Measurements from ENCODE around the gene NUTM1.
"Not testable (repeated sequence)": the region's sequence is repeated elsewhere in the genome, so short reads cannot be mapped to it uniquely, and the experiment has no call there.

Gene NUTM1

DNA sequence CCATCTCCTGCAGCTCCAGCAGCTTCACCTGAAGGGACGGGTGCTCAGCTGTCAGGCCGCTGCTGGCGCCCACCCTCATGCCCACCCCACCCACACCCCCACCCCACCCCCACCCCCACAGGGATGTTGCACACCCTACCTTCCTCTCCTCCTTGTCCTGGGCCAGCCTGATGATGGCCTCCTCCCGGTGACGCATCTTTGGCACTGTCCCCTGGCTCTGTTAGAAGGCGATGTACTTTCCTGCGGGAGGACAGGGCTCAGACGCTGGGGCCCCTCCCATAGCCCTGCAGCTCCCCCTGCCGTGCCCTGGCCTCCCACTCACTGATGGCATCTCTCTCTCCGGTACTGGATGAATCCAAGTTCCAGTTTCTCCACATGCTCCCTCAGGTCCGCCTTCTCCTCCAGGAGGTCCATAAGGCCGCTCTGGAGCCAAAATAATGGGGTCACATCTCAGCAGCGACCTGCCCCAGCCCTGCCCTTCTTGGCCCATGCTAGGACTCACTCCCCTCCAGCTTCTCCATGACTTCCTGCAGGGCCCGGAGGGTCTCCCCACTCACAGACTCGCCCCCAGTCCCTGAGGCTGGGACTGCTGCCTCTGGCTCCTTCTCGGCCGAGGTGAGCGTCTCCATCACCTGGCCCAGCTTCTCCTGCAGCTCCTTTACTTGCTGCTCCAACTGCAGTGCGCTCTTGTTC, 38.9 kb downstream of the NUTM1 start:
- DNase-seq, CTCF ChIA-PET, H3K4me3 Mint-ChIP-seq, H3K27me3 Mint-ChIP-seq, H3K4me1 Mint-ChIP-seq, H3K27ac Mint-ChIP-seq, H3K36me3 Mint-ChIP-seq, H3K9me3 Mint-ChIP-seq: not testable (repeated sequence)

DNA sequence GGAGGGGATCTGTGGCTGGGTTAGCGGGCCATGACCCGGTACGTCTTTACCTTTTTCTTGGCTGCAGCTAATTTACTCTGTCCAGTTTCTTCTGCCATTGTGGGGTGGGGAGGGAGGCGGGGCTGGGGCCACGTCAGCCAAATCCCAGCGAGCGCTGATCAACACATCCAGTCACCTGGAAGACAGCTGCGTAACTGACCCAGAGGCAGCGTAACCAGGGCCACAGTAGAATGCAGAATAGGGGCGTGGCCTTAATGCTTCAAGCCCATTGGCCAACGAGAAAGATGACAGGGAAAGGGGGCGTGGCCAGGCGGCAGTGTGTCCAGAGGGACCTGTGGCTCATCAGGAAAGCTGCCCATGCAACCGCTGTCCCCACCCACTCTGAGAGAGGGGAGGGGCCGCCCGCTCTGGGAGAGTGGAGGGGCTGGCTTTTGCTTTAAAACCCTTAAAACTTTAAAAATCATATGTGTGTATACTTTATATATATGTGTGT, 46.5 kb downstream of the NUTM1 start:
- H3K4me3 Mint-ChIP-seq, H3K9me3 Mint-ChIP-seq, H3K27ac Mint-ChIP-seq, H3K36me3 Mint-ChIP-seq, DNase-seq, H3K4me1 Mint-ChIP-seq, H3K27me3 Mint-ChIP-seq, CTCF ChIA-PET: not testable (repeated sequence)

DNA sequence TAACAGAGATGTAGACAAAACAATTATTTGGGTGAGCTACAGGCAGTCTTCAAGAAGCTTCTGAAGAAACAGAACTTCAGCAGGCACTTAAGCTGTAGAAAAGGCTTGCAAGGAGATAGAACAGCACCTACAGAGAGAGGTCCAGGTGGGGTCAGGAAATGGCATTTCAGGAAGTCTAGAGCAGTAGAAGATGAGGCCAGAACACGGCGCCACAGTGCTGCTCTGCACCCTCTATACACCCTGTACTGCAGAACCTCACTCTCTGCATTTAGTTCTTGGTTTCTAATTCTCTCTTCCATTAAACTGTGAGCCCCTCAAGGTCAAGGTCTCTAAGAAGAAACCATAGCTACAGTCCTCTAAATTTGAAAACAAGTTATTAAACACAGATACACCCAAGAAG, 49.9 kb downstream of the NUTM1 start:
- H3K36me3 Mint-ChIP-seq, H3K4me3 Mint-ChIP-seq, H3K27me3 Mint-ChIP-seq, H3K9me3 Mint-ChIP-seq, H3K4me1 Mint-ChIP-seq, CTCF ChIA-PET, DNase-seq, H3K27ac Mint-ChIP-seq: not testable (repeated sequence)

DNA sequence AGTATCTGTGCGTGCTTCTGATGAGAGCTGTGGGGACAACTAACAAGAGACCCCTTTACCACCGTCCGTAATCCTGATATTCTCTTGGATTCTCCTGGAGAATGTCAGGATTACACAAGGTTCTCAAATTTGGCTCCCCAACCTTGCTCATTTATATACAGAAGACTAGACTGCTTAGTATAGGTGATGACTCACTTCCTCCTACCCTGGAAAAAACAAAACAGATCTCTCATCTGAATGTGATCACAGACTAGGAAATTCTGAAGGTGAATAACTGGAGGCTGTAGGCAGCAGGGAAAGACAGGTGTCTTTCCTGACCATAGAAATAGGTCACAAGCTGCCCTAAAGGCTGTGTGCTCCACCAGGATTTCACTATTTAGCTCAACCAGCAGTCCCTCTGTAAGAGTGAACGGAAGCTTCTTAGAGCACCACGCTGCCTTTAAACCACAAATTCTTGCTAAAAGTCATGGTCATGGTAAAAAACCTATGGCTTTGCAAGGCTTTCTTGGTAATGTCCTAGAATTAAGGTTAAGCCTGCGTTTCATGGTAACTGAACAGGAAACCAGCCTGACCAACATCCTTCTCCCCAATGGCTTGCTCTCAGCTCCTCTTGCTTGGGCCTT, 54.6 kb downstream of the NUTM1 start:
- DNase-seq = peak; percentile 20
- H3K9me3 Mint-ChIP-seq, H3K36me3 Mint-ChIP-seq, H3K27me3 Mint-ChIP-seq, H3K27ac Mint-ChIP-seq, H3K4me3 Mint-ChIP-seq, H3K4me1 Mint-ChIP-seq, CTCF ChIA-PET: not testable (repeated sequence)

DNA sequence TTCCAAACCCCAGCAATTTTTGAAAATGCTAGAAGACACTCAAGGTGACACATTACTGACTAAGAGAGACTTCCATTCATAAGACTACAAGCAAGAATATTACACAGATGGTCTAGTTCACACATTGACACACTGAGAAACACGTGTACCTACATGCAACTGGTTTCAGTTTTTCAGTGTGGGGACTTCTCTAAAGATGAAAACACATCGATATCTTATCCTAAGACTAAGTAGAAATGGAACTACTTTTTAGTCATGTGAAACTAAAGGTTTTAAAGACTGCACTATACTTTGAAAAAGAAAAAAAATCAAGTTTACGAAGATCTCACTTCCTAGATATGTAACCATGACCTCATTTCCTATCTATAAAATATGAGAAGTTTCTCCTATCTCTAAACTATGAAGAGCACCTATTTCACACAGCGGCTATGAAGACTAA, 60.1 kb downstream of the NUTM1 start:
- CTCF ChIA-PET, DNase-seq, H3K27ac Mint-ChIP-seq, H3K4me3 Mint-ChIP-seq, H3K4me1 Mint-ChIP-seq, H3K9me3 Mint-ChIP-seq, H3K27me3 Mint-ChIP-seq, H3K36me3 Mint-ChIP-seq: not testable (repeated sequence)

- H3K4me1 Mint-ChIP-seq, H3K27ac Mint-ChIP-seq, H3K9me3 Mint-ChIP-seq, CTCF ChIA-PET, H3K36me3 Mint-ChIP-seq, DNase-seq, H3K4me3 Mint-ChIP-seq, H3K27me3 Mint-ChIP-seq: not testable (repeated sequence)
These were observed 60.8 kb downstream of the NUTM1 start for GRCh38 chr15:34403899-34404298.

Data from activated naive CD4-positive, alpha-beta T cell treated with anti-CD3 and anti-CD28 coated beads, Interleukin-2, amount 10 ng/mL, durations not matched to agents 7 days and 5 days (primary cell).